IPS-15b (cell line): ENCODE results near the gene RCAN1.

Experiments used
- H3K27me3 ChIP-seq: one replicate; pipeline ENCODE4 v1.6.1; 2013; ENCODE audit warnings: low read length; ENCODE audit not compliant: control insufficient read depth, insufficient read depth
- H3K36me3 ChIP-seq: one replicate; pipeline ENCODE4 v1.6.1; 2013; ENCODE audit warnings: low read length; ENCODE audit not compliant: control insufficient read depth, insufficient read depth
- H3K4me1 ChIP-seq: one replicate; pipeline ENCODE4 v1.6.1; 2013; ENCODE audit warnings: mild to moderate bottlenecking, low read length; ENCODE audit not compliant: control insufficient read depth, insufficient read depth
- H3K4me3 ChIP-seq: one replicate; pipeline ENCODE4 v1.5.1; 2013; ENCODE audit warnings: low read depth, low read length
- H3K9ac ChIP-seq: one replicate; pipeline ENCODE4 v1.6.1; 2013; ENCODE audit warnings: low read depth, mild to moderate bottlenecking, low read length
- H3K9me3 ChIP-seq: one replicate; pipeline ENCODE4 v1.6.1; 2013; ENCODE audit warnings: mild to moderate bottlenecking, low read length; ENCODE audit not compliant: control insufficient read depth, insufficient read depth

The RCAN1 gene

DNA sequence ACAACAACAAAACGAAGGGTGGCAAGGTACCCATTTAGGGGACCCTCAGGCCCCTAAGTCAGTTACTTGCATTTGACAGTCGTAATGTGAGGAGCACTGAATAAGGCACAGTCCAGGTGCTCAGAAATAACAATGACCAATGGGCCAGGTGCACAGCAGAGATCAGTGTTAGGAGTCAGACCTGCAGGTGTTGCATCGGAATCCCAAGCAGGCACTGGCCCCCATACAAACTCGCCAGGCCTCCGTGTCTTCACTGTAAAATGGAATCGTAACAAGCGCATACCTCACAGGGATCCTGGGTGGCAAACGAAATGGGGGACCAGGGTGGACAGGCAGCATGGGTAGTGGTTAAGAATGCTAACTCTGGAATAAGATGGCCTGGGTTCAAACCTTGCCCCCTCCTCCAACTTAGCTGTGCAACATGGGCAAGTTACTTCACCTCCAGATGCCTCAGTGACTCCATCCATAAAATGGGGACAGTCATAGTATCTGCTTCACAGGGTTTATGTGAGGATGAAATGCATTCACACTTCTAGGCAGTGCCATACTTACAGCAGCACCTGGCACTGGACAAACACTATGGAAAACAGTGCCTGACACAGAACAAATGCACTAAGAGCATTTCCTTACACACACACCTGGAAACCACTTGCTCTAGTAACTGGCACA, 20.2 kb downstream of the RCAN1 start:
- Histone ChIP-seq H3K36me3 (no peaks in the 10 kb centered on the region), H3K4me1 (peaks cover under 1% of the 10 kb centered on the region), H3K9me3 (no peaks in the 10 kb centered on the region), H3K27me3 (no peaks in the 10 kb centered on the region), H3K4me3 (no peak overlapping the region), H3K9ac (no peak overlapping the region)

DNA sequence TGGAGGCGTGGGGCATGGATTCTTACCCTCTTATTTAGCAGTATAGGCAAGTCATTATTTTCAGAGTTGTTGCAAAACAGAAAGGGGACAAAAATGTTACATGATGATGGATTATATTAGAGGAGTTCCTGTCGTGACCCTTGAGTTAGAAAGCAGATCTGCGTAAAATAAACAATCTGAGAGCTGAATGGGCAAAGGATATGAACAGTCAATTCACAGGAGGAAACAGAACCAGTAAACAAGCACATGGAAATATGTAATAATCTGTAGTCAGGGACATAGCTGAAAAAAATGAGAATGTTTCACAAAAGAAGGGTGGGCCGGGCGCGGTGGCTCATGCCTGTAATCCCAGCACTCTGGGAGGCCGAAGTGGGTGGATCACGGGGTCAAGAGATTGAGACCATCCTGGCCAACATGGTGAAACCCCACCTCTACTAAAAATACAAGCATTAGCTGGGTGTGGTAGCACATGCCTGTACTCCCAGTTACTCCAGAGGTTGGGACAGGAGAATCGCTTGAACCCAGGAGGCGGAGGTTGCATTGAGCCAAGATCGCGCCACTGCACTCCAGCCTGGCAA, 20.9 kb downstream of the RCAN1 start:
- H3K9ac ChIP-seq = no peak overlapping the region
- no peaks in the 10 kb centered on the region for H3K36me3 ChIP-seq
- no peaks in the 10 kb centered on the region for H3K9me3 ChIP-seq
- no peaks in the 10 kb centered on the region for H3K4me1 ChIP-seq
- no peak overlapping the region for H3K4me3 ChIP-seq
- H3K27me3 ChIP-seq = no peaks in the 10 kb centered on the region

DNA sequence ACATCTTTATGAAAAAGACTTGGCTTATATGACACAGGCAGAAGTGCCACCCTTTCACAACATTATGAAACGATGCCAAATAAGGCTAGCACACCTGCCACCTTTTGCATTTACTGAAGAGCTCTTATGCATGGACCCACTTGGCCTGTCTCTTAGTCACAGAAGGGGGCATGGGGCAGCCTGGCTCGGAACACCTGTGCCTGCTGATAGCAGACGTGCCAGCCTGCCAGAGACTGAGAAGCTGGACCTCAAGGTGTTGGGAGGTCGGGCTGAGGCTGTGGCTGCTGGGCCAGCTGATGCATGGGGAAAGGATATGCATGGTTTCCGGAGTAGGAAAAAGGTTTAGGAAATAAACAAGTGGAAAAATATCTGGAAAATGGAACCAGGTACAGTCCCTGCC, 21.5 kb downstream of the RCAN1 start:
- no peak overlapping the region for H3K9ac ChIP-seq
- no peak overlapping the region for H3K4me3 ChIP-seq
- H3K36me3 ChIP-seq = no peaks in the 10 kb centered on the region
- H3K9me3 ChIP-seq = no peaks in the 10 kb centered on the region
- no peaks in the 10 kb centered on the region for H3K27me3 ChIP-seq
- no peaks in the 10 kb centered on the region for H3K4me1 ChIP-seq

DNA sequence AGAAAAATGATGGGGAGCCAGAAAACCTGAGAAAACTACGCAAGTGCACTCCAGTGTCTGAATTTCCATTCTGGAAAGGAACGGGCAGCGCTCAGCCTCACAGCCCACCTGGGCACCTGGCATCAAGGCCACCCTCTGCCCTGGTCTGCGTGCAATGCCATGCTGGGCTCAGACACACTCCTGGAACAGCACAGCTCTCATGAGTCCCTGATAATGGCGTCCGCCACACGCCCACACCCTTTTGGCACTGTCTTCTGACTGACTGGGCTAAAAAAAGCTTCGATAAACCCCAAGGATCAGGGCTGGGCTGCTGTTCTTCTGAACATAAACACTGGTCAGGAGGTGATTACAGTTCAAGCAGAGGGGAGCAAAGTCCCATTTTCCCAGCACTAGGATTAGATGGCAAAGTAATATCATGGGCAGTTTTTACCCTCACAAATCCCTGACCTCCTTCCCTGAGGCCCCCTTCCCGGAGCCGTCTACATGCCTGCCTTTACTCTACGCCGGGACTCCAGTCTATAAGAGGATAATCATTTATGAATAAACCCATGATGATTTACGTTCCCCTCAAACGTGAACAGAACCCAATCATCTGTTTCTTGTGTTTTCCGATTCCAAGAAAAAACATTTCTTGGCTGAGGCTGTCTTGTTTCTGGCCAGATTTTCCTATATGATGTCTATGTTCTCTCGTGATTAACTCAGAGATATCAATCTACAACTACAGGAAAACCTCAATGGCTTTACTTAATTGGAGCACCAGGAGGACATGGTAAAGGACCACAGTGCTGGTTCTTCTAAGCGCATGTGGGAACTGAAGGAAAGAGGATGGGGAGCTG, 22.6 kb downstream of the RCAN1 start:
- Histone ChIP-seq H3K4me3 (no peak overlapping the region), H3K36me3 (no peaks in the 10 kb centered on the region), H3K4me1 (no peaks in the 10 kb centered on the region), H3K27me3 (no peaks in the 10 kb centered on the region), H3K9me3 (no peaks in the 10 kb centered on the region), H3K9ac (no peak overlapping the region)

DNA sequence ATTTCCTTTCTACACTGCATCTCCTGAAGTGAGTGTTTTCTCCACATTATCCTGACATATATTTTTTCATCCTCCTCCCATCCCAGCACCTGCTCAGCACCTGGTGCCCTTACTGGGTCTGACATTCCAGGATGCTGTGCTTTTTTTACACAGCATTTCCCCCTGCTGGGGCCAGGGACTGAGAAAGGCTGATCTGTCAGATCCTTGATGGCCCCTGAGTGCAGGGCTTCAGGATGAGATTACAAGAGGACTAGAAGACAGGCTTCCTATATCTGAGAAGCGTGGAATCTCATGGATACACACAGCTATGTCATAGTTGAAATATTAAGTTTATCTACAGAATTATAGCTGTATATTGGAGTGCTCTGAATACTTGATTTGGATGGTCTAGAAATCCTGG, 24.4 kb downstream of the RCAN1 start:
- no peaks in the 10 kb centered on the region for H3K4me1 ChIP-seq
- no peaks in the 10 kb centered on the region for H3K27me3 ChIP-seq
- no peak overlapping the region for H3K9ac ChIP-seq
- no peak overlapping the region for H3K4me3 ChIP-seq
- H3K9me3 ChIP-seq = no peaks in the 10 kb centered on the region
- no peaks in the 10 kb centered on the region for H3K36me3 ChIP-seq

DNA sequence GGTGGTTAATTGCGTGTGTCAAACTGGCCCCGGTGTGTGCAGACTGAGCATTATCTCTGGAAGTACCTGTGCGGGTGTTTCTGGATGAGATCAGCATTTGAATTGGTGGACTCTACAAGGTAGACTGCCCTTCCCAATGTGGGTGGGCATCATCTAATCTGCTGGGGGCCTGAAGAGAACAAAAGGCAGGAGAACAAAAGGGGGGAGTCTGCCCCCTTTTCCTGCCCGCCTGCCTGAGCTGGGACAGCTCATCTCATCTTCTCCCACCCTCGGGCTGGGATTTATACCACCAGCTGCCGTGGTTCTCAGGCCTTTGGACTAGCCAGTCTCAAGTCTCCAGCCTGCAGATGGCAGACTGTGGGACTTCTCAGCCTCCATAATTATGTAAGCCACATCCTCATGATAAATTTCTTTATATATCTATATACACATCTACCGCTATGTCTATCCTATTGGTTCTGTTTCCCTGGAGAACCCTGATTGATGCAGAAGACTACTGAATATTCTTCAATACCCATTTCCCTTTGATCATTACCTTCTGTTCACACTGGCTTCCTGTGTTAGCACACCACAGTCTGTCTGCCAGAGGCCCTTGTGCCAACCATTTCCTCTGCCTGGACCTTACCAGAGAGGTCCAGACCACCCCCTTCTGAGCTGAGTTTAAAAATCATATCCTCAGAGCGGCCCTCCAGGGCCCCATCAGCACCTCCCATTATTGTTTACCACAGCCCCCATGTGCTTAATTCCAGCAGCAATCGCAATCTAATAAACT, 25.2 kb downstream of the RCAN1 start:
- Histone ChIP-seq H3K9me3 (no peaks in the 10 kb centered on the region), H3K4me3 (no peak overlapping the region), H3K9ac (no peak overlapping the region), H3K27me3 (no peaks in the 10 kb centered on the region), H3K36me3 (no peaks in the 10 kb centered on the region), H3K4me1 (no peaks in the 10 kb centered on the region)

DNA sequence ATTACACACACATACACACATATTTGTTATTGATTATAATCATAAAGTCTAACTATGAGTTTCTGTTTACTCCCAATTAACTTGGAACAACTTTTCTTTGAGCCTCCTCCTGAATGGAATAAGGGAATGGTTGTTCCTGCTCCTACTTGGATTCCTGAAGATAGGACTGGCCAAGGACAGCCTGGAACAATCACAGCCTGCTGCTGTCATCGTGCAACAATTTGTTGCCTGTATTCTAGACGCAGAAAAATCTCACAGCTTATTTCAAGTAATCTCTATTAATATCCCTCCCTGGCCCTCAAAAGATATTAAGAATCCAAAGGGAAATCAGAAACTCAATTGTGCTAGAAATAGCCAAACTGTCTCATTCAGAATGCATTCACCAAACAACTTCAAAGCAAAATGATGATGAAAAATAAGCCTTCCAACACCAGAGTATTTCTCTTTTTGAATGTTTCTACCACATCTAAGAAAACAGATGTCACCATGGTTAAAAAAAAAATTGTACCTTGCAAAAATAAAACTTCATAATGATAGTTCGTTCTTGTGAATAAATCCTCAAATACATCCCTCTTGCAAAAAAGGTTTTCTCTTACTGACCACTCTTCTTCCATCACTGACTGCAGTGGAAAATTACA, 30.9 kb downstream of the RCAN1 start:
- no peaks in the 10 kb centered on the region for H3K4me1 ChIP-seq

DNA sequence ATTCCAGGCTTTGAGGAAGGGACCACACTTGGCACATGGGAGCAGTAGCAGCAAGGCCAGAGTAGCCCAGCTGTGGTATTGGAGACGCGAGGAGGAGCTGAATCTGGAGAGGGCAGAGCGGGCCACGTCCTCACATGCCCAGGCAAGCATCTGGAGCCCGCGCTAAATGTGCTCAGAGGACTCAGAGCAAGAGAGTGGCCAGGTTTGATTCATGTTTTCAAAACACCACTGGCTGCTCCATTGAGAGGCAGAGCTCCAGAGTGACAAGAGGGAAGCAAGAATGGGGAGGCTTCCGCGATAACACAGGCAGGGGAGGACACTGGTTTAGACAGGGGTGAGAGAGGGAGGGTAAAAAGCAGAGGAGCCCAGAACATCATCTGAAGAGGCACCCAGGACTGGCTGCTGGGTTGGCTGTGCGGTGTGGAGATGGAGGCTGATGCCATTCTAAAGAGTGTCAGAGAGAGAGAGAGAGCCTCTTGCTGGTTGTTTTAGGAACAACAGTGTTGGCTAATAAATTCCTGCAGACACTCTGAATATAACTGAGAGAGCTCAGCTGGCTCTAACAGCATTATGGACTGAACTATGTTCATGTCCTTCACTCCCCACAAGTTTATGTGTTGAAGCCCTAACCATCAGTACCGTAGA, 32.3 kb downstream of the RCAN1 start:
- H3K9me3 ChIP-seq = no peaks in the 10 kb centered on the region
- no peaks in the 10 kb centered on the region for H3K4me1 ChIP-seq
- H3K27me3 ChIP-seq = no peaks in the 10 kb centered on the region
- no peak overlapping the region for H3K9ac ChIP-seq
- no peak overlapping the region for H3K4me3 ChIP-seq
- no peaks in the 10 kb centered on the region for H3K36me3 ChIP-seq

More for the DNA sequence above, 30.9 kb downstream of the RCAN1 start:
- H3K9ac ChIP-seq = no peak overlapping the region
- no peak overlapping the region for H3K4me3 ChIP-seq
- no peaks in the 10 kb centered on the region for H3K27me3 ChIP-seq
- H3K9me3 ChIP-seq = no peaks in the 10 kb centered on the region
- no peaks in the 10 kb centered on the region for H3K36me3 ChIP-seq

DNA sequence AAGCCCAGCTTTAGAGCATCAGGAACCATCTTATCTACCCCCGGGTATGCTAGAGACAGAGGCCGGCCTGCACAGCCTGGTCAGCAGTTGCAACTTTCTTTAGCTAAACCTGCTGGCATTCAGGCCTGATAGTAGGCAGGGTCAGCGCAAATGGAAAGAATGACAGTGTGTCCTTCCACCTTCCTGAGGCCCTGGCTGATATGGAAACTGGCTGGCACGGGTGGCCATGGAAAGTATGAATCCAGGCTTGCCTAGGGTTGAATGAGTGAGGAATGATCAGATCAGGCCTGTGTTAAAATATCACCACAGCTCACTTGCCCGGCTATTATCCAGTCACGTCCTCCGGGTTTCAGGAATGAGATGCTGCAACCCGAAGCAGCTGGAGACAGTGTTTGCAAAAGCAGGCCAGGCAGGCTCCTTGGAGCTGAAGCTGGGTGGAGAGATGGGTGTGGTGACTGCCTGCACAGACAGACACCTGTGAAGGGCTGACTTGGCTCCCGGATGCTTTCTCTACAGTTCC, 34.7 kb downstream of the RCAN1 start:
- Histone ChIP-seq H3K27me3 (no peaks in the 10 kb centered on the region), H3K9ac (no peak overlapping the region), H3K36me3 (no peaks in the 10 kb centered on the region), H3K4me1 (no peaks in the 10 kb centered on the region), H3K9me3 (no peaks in the 10 kb centered on the region), H3K4me3 (no peak overlapping the region)

DNA sequence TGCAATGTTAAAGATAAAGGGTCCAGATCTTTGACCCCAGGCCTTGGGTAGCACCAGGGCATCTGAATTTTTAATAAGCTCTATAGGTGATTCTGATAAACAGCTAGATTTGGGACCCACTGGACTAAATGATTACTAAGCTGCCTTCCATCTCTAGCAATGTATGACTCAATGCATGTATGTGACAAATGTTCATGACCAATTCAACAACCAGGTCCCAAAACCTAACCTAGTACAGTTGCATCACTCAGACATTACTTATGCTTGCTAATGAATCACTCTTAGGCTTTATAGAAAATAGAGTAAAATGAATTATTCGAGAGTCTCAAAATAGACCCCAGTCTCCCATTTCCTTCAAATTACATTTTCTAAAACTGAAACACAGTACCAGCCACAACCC, 35.5 kb downstream of the RCAN1 start:
- no peaks in the 10 kb centered on the region for H3K36me3 ChIP-seq
- no peaks in the 10 kb centered on the region for H3K9me3 ChIP-seq
- H3K27me3 ChIP-seq = no peaks in the 10 kb centered on the region
- no peaks in the 10 kb centered on the region for H3K4me1 ChIP-seq
- no peak overlapping the region for H3K9ac ChIP-seq
- H3K4me3 ChIP-seq = no peak overlapping the region
